IPS DF 19.7 (cell line): Measurements from ENCODE around the gene IQSEC1.
"Not testable (repeated sequence)": the region's sequence is repeated elsewhere in the genome, so short reads cannot be mapped to it uniquely, and the experiment has no call there.

Source experiments
- DNase-seq: peaks from one replicate; pipeline ENCODE4 v3.0.0-alpha.2; 2013; ENCODE audit warnings: low read depth, low spot score

The IQSEC1 gene

DNA sequence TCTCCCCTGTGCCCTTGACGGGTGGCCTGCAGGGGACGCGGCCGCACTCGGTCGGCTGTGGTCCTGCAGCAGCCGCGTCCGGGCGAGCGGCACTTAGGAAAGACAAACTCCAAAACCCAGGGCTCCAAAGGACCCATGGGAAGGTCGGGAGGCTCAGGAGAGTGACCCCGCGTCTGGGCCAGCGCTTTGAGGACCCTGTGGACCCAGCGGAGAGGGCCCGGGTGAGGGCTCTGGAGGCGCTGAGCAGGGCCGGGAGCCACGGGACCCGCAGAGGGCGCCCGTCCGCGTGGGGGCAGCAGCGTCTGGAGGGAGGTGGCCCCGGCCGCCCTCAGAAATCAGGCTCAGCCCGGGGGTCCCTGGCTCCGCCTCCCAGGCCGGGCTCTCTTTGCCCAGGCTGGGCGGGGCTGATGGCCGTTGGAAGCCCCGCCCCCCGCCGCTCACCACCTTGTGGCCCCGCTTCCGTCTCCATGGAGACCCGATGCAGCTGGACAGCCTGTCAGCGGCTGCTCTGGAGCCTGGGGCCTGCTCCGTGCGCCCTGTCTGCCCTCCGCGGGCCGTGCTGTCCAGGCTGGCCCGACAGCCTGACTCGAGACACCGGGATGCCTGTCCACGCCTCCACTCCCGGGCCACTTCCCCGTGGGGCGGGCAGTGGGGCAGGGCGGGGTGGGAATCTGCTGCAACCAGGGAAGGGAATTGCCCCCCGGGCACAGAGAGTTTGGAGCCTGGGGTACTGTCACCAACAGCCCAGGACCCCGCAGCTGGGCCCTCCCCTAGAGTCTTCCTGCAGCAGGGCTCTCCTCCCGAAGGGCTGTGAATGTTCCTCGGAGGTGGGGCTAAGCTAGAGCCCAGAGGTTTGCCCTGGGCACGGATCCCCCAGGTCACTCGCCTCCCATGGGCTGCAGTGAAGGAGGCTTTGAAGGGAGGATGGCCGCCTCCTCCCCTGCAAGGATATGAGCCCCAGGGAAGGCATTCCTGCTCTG lies 197.1 kb downstream of the IQSEC1 start:
- no peak for DNase-seq

DNA sequence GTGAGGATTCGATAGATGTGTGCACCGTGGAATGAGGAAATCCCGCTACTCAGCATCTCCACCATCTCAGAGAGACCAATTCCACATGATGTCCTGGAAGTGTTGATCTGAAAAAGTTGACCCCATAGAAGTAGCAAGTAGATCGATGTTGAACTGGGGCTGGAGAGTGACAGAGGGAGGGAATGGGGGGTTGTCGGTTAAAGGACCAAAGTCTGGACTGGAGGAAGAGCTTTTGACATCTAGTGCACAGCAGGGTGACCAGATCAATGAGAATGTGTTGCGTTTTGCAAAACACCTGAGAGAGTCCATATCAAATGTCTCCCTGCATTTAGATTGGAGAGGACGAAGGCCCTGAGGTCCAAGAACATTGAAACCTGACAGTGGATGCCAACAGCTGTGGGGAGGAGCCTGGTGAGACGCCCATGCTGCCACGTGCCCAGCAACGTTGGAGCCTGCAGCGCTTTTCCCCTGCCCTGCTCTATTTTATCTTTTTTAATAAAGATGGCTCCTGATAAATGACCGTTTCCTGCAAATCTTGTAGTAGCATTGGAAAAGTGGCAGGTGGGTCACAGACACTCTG lies 201.7 kb downstream of the IQSEC1 start:
- no peak for DNase-seq

DNA sequence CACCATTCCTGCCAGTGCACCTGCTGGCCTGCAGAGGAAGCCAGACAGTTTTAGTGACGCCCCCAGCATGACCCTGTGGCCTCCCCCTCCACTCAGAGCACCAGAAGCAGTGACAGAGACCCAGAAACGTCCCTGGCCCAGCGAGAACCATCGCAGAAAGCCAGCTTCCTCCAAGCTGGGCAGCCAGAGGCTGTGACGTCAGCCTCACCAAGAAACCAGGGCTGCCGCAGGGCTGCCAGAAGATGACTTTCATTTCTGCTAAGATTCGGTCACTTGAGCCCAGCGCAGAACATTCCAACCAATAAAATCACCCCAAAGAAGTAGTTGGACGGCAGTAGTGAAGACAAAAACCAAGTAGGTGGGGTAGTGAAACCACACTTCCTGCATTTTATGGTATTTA lies 202.3 kb downstream of the IQSEC1 start:
- DNase-seq = no peak

DNA sequence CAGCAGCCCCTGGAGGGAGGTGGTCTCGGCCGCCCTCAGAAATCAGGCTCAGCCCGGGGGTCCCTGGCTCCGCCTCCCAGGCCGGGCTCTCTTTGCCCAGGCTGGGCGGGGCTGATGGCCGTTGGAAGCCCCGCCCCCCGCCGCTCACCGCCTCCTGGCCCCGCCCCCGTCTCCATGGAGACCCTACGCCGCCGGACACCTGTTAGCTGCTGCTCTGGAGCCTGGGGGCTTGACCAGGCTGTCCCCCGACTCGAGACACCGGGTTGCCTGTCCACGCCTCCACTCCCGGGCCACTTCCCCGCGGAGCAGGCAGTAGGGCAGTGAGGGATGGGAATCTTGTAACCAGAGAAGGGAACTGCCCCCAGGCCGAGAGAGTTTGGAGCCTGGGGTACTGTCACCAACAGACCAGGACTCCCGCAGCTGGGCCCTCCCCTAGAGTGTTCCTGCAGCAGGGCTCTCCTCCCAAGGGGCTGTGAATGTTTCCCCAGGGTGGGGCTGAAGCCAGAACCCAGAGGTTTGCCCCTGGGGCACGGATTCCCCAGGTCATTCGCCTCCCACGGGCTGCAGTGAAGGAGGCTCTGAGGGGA lies 204.1 kb downstream of the IQSEC1 start:
- DNase-seq = no peak

DNA sequence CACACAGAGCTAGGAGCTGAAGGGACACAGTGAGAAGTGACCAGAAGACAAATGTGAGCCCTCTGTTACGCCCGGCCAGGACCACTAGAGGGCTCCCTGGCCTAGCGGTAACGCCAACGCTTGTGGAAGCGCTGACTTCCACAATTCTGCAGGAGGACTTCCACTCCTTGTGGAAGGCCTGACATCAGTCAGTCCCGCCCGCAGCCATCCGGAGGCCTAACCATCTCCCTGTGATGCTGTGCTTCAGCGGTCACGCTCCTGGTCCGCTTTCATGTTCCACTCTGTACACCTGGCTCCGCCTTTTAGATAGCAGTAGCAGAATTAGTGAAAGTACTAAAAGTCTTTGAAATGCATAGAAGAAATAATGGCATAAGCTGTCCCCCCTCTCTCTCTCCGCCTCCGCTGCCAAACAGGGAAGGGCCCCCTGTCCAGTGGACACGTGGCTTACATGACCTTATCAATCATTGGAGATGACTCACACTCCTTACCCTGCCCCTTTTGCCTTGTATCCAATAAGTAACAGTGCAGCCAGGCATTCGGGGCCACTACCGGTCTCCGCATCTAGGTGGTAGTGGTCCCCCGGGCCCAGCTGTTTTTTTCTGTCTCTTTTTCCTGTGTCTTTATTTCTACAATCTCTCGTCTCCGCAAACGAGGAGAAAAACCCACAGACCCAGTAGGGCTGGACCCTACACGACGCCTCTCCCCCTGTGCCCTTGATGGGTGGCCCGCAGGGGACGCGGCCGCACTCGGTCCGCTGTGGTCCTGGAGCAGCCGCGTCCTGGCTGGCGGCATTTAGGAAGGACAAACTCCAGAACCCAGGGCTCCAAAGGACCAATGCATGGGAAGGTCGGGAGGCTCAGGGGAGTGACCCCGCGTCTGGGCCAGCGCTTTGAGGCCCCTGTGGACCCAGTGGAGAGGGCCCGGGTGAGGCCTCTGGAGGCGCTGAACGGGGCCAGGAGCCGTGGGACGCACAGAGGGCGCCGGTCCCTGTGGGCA lies 204.9 kb downstream of the IQSEC1 start:
- no peak for DNase-seq

DNA sequence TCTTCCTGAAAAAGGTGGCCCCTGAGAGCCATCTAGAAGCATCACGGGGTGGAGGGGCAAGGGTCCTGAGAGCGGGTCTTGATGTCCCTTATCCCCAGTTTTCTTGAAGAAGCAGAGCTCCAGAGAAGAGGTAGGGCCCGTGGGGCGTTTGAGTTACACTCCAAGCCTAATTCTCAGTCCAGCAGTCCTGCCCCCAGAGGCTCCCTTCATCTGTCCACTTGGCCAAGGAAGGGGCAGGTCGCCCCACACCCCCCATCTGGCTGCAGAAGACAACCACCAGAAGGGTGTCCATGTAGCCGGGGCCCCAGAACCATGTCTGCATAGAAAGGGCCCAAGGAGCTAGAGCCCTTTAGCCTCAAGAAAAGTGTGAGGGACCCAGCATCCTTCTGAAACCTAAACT lies 206.4 kb downstream of the IQSEC1 start:
- no peak for DNase-seq

DNA sequence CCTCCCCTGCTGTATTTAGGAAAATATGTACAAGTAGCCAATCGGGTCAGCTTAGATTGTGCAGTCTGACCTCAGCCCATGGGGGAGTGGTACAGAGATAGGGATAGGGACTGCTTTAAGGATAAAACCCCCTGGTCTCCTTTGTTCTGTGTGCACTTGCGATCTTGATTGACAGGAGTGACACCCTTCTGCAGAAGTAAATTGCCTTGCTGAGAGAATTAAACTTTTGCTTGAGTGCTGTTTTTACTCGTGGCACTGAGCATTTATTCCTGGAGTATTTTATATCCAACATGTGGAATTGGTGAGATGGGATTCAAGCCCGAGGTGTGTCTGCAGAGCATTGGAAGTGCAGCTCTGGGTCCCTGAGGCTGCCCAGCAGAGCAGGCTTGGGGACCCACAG lies 208.0 kb downstream of the IQSEC1 start:
- no peak for DNase-seq

DNA sequence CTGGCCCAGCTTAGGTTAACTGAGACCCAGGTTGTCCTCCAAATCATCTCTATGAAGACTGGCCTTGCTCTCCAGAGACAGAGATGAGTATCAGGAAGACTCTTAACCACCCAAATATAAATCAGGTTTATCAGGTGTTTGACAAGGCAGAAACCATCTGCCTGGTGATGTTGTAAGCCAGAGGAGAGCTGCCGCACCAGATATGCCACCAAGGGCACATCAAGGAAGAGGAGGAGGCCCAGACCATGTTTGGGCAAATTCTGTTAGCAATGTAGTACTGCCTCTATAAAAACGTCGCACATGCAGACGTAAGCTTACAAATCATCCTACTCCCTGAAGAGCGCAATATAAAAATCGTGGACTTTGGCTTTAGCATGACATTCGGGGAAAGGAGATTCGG lies 210.8 kb downstream of the IQSEC1 start:
- DNase-seq = no peak

DNA sequence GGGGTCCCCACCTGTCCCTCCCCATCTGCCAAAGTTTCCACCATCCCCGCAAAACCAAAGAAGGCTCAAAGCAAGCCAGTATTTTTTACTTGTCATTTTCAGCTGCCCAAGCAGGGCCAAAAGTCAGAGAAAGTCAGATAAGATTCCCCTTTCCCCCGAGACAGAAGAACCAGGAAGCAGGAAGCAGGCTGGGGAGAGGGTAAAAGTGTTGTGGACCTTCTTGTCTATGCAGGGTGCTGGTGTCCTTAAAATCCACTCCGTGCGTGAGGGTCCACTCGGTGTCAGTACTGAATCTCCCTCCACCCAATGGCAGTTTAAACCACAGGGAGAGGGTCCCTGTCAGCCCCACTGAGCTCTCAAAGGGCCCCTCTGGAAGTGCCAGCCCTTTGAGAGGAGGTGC lies 211.6 kb downstream of the IQSEC1 start:
- DNase-seq = no peak

DNA sequence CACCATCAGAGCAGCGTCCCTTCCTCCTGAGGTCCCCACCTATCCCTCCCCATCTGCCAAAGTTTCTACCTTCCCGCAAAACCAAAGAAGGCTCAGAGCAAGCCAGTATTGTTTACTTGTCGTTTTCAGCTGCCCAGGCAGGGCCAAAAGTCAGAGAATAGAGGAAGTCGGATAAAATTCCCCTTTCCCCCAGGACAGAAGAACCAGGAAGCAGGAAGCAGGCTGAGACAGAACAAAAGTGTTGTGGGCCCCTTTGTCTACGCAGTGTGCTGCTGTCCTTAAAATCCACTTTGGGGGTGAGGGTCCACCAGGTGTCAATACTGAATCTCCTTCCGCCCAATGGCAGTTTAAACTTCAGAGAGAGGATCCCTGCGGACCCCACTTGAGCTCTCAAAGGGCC lies 213.4 kb downstream of the IQSEC1 start:
- DNase-seq = no peak

DNA sequence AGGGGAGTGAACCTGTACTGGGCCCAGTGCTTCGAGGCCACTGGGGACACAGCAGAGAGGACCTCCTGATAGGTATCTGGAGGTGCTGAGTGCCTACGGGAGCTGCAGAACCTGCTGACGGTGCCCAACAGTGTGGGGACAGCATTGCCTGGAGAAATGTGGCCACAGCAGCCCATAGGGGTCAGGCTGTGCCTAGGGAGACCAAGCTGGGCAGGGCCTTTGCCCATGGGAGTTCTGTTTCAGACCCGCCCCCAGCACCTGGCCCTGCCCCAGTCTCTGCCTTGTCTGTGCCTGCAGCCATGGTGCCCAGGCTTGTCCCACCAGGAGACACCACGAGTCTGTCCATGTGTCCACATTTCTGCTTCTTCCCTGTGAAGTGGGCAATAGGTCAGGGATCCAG lies 216.6 kb downstream of the IQSEC1 start:
- DNase-seq = no peak

DNA sequence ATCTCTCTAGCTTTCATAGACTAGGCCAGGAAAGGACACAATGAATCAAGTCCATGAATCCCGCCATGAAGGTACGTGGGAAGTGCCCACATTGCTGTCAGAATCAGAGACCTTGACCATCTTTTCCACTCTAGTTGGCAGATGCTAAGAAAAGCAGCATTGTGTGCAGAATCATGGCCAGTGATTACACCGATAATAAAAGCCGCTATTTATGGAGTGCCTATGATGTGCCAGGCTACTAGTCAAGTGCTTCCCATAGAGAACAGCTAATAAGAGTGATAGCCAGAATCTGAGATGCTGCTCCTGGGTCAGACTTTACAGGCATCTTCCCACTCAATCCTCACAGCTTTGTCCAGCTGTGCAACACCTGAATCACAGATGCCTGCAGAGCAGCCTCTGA lies 218.7 kb downstream of the IQSEC1 start:
- no peak for DNase-seq

DNA sequence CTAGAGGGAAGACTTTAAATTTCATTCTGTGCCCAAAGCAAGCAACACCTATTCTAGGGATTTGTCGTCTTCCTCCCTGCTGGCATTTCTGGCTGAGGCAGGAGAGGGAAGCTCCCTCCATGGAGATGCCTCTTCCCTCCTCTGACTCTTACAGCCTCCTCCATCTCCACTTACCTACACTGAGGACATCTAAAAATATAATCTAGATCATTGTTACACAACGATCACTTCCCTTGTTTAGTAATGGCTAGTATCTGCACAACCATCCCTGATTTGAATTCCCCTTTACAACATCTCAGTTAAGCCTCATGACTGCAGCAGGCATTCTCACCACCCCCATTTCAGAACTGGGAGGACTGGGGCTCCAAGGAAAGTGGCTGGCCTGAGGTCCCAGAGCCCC lies 219.4 kb downstream of the IQSEC1 start:
- DNase-seq = not testable (repeated sequence)

DNA sequence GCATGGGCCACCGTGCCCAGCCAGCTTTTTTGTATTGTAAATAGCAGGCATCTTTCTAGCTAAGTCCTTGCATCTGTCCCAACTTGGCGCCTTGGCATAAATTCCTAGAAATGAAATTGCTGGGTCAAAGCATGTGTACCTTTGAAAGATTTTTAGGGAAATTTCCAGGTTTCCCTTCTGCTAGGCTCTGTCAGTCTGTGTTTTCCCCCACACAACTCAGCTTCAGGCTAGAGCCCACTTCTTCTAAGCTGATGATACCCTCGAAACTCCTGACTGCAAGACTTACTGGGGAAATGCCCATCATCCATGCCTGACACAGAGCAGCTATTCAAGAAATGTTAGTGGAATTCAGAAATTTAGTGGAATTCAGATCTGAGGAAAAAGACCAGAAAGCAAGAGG lies 221.0 kb downstream of the IQSEC1 start:
- DNase-seq = no peak
